Skeletal muscle cell (primary cell): ENCODE data around the gene NIT1.

ENCODE experiments used
- DNase-seq: peaks from one replicate; pipeline ENCODE4 v3.0.0-alpha.2; 2010; ENCODE audit warnings: low read depth
- H3K4me3 ChIP-seq: 2 replicates; pipeline ENCODE4 v1.5.1; 2011; ENCODE audit warnings: low read depth, mild to moderate bottlenecking, control low read depth, low read length, moderate library complexity

The NIT1 gene

DNA sequence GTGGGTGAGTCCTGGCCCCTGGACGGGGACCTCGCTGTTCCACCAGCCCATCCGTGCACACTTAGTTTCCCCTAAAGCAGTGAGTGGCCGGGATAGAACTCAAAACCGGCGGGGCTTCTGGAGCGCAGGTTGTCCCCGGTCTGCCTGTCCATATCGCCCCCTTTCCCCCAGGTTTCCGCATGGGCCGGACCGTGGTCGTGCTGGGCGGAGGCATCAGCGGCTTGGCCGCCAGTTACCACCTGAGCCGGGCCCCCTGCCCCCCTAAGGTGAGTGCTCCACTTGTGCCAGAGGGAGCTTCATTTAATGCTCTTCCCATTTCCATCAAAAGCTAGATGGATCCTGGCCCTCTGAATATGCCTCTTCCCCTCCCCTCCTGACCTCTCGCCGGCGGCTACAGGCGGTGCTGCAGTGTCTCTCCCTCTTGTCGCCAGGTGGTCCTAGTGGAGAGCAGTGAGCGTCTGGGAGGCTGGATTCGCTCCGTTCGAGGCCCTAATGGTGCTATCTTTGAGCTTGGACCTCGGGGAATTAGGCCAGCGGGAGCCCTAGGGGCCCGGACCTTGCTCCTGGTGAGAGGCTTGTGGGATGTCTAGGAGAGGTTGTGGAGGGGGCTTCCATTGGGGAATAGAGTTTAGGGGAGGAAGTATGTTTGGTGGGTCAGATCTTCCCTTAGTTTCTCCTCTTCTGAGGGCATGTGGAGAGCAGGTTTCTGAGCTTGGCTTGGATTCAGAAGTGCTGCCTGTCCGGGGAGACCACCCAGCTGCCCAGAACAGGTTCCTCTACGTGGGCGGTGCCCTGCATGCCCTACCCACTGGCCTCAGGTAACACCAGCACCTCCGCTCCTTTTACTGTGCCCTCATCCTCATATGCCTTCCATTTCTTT, 49.0 kb downstream of the NIT1 start:
- H3K4me3 ChIP-seq: peak overlapping the region; percentile 72
- no peak for DNase-seq

DNA sequence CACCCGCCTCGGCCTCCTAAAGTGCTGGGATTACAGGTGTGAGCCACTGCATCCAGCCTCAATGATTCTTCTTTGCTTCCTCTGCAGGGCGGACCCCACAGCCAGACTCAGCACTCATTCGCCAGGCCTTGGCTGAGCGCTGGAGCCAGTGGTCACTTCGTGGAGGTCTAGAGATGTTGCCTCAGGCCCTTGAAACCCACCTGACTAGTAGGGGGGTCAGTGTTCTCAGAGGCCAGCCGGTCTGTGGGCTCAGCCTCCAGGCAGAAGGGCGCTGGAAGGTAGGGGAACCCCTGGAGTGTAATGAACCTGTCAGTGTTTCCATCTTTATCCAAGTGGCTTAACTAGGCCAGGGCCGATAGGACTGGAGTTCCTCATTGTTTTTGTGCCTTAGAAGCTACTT, 51.0 kb downstream of the NIT1 start:
- no peak overlapping the region for H3K4me3 ChIP-seq
- DNase-seq: no peak
